GM19328 (cell line): Measurements from ENCODE around the gene PPP2R5B.
A peak's percentile ranks its signal among the peaks of the same experiment; 100 is the strongest.

Source experiments
- ATAC-seq: cut with Tn5 transposase; IDR thresholded peaks from one replicate; pipeline ENCODE4 v1.9.1; 2021; ENCODE audit warnings: mild to moderate bottlenecking, moderate library complexity; ENCODE audit not compliant: unreplicated experiment

Gene PPP2R5B

DNA sequence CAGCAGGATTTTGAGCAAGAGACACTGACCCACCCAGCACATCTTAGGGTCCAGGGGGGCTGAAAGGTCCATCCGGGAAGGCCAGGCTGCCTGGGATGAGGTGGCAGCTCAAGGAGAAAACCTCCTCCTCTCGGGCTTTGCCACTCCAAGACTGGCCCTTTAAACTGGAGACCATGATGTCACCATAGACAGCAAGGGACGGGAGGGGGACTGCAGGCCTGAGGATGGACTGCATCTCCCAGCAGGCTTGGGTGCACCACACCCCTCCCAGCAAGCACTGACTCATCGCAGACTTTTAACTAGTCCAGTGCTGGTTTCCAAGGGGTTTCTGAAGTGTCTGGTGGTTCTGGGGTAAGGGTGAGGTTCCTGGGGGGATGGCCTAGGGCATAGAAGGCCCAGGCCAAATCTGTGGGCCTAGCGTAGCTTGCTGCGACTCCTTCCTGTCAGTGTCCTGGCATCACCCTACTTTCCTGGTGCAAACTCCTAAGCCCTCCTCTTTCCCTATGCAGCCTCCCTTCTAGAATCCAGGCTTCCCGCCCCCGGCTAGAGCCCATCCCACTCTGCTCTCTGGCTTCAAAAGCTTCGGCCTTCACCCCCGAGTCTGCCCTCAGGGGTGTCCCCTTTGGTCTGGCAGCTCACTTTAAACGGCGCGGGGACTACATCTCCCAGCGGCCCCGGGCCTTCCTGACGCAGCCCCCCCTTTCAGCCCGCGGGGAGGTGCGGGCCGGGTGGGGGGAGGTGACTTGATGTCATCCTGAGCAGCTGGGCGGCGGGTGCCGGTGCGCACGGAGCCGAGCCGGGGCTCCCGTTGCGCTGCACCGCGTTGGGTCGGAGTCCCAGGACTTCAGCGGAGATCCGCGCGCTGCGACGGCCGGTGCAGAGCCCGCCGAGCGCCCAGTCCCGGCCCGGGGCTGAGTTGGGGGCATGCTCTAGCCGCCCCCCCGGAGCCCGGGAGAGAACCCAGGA lies at the start of gene PPP2R5B:
Gene PPP2R5B, plus strand, starts transcription at position 746 of the 966 bp plus-strand sequence. CDS start 1,046 bp downstream, outside the sequence.
- peak; percentile 82 for ATAC-seq

DNA sequence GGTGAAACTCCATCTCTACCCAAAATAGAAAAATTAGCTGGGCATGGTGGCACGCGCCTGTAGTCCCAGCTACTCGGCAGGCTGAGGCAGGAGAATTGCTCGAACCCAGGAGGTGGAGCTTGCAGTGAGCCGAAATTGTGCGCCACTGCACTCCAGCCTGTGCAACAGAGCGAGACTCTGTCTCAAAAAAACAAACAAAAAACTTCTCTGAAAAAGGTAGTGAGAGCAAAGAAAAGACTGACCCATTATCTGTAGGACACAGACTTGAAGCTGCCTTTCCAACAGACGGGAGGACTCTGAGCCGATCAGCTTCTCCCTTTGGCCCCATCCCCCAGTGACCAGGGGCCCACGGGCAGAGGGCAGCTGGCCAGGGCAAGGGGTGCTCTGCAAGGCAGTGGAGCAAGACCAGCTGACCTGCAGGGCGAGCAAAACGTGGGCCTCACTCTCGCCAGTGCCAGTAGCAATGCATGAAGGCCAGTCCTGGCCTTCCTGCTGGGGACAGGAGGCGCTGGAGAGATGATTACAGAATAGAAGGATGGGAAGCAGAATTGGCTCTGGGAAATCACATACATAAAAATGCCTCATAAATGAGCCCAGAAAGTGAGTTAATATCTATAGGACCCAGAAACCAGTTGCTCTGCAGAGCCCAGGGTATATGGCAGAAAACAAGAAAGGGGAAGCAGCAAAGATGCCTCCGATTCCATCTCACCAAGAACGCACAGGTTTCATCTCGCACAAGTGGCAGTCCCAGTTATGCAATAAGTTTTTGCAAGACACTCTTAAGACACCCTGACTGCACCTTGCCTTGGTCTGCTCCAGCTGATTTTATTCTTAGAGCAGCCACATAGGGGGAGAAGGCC lies 48.9 kb upstream of the PPP2R5B start:
- no peak for ATAC-seq

DNA sequence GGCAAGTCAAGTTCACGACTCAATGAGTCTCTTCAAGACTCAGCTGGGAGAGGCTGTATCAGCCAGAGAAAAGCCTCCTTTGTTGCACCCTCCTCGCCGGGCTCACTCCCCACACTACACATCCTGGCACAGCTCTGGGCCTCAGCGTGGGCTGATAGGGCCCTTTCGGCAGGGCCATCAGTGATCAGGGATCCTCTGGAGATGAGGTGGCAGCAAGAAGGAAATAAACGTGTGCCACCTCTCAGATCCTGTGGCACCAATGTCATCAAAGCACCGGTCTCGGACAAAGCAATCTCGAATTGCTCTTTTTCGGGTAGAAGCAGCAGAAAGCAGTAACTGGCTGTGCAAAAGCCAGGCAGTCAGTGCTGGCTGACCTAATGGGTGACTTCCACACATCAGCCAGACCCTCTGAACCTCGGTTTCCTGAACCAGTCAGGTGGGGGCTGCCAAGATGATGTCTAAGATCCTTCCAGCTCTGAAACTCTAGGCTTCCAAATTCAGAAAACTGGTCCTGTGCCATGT lies 48.2 kb upstream of the PPP2R5B start:
- no peak for ATAC-seq

DNA sequence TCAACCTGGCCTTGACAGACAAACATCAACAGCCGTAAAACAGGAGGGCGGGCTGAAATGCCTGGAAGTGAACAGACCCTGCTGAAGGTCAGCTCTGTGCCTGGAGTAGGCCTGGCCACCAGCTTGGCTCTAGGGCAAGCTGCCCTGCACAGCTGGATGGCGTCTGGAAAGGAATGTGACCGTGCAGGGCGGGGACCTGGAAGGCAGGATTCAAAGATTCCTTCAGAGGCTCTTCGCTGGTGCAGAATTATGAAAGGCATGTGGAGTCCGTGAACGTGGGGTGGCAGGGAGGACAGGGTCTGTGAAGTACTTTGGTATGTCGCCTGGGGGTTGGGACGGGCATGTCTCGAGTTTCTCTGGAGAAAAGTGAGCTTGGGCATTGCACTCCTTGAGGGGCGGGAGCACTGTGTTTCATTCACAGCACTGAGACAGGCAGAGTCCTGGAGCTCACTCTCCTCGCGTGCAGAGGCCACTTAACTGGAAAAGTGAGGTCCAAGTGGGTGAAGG lies 47.6 kb upstream of the PPP2R5B start:
- no peak for ATAC-seq

DNA sequence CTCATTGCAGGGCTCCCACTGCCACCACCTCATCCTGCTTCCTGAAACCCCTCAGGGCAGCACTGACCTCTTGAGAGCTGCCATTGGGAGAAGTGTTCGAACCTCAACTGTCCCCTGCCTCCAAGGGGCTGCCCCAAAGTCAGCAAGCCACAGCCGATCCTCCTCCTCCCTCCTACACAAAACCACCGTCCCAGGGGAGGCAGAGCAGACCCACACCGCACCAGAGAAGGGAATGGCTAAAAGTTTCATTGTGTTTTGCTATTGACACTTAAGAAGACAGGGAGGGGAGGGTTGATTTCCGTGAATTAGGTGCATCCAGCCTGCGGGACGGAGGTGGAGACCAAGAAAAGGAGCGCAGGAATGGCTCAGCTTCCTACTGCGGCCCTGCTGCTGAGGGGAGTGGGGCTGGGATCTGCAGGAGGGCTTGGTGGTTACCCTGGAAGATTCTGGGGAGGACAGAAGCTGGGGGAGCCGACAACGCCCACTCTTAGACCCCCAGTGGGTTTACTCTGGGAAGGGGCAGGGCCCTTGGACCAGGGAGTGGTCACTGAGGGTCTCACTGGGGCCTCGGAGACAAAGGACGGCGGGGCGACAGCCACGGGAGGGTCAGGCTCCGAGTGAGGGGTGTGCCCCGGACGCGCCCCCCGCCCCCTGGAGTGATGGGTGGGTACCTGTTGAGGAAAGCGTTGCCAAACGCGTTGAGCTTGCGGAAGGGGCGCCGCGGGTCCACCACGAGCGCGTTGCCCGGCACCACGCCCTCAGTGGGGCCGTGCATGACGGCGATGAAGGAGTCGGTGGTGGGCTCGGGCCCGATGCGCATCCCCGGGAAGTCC lies 46.9 kb upstream of the PPP2R5B start:
- no peak for ATAC-seq

DNA sequence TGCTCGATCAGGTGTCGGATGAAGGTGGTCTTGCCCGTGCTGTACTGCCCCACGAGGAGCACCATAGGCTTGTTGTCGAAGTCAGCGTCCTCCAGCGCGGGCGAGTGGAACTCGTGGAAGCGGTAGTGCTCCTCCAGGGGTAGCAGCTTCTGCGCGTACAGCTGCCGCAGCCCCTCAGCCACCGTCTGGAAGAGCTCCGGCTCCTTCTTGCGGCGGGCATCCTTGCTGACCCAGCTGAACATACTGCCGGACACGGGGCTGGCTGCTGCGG lies 46.3 kb upstream of the PPP2R5B start:
- ATAC-seq, result no peak

DNA sequence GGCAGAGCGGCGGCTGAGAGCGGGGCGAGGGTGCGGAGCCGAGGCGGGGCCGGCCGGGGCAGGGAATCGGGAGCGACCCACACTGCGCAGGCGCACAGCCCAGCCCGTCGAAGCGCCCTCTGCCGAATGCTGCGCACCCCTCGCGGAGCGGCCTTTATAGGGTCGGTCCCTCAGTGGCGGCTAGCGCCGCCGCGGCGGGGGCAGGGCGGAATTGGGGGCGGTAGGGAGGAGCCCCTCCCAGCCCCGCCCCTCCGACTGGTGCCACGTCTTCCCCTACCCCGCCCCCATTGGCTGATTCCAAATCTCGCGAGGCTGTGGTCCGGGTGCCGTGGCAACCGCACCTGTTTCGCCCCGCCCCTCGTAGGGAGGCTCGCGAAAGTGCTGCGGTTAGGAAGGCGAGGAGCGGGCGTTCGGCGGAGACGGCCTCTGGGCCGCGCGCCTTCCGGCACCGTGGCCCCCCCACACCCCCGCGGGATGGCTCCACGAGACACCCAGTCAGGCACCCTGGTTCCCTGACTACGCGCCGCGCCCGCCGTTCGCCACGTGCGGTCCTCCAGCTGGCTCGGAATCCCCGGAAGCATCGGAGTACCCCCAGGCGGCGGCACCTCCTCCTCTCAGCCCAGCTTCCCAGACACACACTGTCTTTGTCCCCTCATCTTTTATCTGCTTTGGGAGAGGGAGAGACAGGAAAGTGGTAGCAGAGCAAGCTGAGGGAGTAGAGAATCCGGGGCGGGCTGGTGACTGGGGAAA lies 45.8 kb upstream of the PPP2R5B start, which contains the start of gene EHD1:
Gene EHD1, minus strand, starts transcription at position 128 of the 750 bp plus-strand sequence. CDS start 157 bp downstream, outside the sequence.
- peak; percentile 68 for ATAC-seq

DNA sequence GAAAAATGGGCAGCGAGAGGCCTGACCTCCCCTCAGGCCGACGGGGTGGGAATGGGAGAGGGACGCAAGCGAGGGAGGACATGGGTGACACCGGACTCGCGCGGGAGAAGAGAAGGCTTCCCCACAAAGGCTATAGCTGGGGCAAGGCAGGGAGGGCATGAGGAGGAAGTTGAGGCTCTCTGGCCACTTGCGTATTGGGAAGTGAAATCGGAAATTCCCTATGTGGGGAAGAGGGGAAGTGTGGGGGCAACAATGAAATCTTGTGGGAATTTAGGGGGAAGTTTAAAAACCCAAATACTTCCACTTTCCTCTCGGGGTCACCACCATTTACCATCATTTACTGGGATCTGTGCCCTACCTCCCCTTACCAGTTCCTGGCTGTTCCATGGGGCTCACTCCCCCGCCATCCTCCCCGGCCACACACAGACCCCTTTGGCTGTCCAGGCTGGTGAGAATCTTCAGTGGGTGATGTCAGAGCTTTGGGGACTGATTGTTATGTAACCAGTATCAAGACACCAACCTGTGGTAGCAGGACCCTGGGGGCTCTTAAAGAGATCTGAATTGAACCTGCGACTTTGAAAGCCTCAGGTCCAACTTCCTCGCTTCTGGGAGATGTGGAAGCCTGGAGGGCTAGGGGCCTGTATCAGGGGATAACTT lies 45.1 kb upstream of the PPP2R5B start:
- ATAC-seq, result no peak

DNA sequence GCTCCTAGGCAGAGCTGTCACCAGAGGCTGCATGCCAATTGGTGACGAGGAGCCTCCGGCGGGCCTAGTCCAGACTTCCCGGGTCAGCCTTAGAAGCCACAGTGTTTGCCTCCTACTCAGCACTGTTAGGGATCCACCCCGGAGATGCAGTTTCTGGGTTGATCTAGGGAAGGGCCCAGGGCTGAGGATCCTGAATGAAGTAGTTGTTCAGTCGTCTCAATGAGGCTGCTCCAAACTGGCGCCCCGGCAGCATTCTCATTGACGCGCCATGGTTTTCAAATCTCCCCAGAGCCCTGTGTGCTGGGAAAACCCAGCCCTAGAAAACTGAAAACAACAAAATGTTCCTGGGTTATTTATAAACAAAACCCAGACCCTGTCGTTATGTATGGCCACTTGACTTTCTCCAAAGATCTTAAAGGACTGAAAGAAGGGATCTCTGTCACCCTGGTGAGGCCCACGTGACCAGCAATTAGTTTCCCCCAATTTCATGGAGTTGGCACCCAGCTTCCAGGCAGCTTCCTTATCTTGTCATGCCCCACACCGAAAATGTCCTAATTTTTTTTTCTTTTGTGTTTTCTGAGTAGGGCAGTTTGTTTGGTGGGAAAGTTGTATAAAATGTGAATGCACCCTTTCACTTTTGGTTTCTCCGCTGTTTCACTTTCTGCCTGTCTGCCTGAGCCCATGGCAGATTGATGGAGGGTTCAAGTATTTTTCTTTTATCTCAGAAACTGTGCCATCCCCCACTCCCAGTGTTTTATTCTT lies 44.1 kb upstream of the PPP2R5B start:
- no peak for ATAC-seq

DNA sequence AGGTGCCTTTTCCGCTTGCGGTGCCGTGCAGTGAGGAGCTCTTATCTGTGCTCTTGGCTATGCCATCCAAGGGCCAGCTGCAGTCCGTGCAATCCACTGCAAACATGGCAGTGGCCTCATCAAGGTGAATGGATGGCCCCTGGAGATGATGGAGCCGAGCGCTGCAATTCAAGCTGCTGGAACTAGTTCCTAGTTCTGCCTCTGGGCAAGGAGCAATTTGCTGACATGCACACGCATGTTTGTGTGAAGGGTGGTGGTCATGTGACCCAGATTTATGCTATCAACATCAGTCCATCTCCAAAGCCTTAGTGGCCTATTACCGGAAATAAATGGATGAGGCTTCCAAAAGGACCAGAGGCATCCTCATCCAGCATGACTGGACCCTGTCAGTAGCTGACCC lies 43.0 kb upstream of the PPP2R5B start:
- no peak for ATAC-seq

DNA sequence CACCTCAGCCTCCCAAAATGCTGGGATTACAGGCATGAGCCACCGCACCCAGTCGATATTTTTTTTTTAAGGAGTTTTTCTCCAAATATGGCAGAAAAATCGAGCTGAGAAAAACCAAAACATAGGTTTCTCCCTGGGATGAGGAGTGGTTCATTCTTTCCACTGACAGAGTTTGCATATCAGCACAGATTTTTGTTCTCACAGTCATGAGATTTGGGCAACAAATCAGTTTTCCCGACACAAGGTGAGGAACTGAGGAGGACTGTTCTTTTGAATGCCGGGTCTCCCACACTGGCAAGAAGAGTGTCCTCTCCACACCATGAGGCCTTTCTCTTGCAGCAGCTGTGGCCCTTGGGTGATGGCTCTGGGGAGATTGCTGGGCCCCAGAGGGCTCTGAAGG lies 42.2 kb upstream of the PPP2R5B start:
- no peak for ATAC-seq

DNA sequence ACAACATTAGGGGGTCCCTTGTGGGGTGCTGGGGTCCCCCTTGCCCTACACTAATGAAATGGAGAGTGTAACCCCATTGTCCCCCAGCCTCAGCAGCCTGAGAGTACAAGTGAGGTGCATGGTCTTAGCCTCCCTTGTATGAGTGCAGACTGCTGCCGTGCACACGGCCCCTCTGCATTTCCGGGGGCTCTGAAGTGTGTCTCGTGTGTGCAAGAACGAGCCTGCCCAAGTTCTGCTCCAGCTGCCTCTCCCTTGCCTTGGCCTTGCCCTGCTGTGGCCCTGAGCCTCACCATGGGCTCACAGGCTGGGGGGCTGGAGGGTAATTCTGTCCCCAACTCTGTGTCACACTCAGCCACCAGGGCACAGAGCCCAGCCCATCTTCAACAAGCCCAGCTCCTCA lies 40.9 kb upstream of the PPP2R5B start:
- no peak for ATAC-seq

DNA sequence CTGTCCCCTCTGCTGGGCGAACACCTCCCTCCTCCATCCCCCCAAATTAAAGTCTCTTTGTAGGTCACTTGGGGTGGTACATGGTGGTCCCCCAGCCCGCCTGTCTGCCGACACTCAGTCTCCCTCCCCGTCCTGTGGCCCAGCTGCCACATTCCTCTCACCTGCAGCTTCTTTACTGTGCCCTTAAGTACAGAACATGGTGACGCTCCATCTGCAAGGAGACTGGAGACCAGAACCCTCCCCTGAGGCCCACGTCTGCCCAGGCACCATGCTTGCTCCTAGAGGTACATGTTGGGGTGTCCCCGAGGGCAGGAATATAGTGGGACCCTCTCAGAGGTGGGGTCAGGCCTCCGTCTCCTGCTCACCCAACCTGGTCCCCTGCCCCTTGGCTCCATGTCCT lies 40.5 kb upstream of the PPP2R5B start:
- ATAC-seq, result no peak

DNA sequence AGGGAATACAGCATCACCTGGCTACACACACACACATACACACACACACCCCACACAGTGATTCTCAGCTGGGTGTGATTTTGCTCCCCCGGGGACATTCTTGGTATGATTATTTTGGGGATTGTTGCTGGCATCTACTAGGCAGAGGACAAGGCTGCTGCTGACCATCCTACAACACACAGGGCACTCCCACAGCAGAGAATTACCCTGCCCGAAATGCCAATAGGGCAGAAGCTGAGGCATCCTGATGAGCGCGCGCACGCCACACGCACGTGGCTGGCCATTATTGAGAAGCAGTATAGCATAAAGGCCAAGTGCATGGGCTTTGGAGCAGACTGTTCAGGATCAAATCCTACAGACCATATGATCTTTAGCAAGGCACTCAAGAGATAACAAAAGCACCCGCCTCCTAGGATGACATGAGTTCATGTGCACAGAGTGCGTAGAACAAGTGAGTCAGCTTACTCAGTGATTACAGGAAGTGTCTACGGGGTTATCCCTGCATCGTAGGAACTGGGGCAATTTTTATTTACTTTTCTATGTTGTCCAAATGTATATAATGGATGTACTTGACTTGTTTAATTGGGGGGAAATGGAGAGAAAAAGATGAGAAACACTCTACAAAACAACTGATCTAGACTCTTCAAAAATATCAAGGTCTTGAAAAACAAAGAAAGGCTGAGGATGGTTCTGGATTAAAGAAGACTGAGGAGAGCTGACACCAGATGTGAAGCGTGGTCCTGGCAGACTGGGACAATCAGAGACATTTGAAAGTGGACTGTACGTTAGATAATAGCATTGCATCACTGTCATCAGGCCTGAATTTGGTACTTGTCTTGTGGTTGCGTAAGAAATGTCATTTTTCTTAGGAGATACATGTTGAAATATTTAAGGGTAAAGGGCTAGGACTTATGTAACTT lies 38.9 kb upstream of the PPP2R5B start:
- ATAC-seq, result no peak

DNA sequence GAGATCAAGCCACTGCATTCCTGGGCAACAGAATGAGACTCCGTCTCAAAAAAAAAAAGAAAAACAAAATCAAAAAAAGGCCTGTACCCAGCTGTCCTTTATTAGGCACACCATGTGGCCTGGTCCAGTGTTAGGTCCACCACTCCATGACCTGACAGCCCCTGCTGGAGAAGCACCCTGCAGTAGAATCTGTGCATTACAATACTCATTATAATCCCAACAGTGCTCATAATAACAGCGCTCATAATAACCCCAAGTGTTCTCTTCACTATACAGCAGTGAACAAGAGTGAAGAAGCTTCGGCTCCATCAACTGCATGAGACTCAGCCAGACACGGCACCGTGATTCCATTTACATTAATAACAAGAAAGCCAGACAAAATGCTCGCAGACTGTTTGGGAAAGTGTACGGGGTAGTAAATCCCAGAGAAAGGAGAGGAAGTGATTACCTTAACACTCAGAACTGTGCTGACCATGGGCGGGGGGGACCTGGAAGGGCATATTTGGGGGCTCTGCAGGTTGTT lies 37.2 kb upstream of the PPP2R5B start:
- no peak for ATAC-seq

DNA sequence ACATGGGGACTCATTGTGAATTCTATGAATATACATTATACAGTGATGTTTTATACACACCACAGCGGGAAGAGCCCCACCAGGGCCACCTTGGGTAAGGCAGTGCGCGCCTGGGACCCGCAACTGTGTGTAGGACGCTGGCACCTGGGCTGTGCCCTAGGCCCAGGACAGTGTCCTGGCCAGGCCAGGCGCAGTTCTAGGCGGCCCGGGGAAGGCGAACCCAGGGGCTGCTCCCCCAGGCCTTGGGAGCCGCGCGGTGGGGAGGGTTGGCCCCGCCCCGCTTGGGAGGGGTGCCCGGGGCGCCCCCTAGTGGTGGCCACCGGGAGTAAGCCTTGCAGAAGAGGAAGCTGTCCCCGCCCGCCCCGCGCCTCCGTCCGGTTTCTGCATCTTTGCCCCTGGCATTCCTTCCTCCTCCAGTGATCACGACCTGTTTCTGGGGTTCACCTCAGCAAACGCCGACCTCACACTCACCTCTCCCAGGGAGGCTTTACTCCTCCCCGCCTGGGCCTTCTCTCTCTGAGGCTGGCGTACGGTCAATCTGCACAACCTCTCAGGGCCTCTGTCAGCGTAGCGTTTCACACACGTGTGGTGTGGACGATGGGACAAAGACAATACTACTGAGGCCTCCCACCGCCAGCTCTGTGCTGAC lies 36.6 kb upstream of the PPP2R5B start:
- peak; percentile 65 for ATAC-seq

DNA sequence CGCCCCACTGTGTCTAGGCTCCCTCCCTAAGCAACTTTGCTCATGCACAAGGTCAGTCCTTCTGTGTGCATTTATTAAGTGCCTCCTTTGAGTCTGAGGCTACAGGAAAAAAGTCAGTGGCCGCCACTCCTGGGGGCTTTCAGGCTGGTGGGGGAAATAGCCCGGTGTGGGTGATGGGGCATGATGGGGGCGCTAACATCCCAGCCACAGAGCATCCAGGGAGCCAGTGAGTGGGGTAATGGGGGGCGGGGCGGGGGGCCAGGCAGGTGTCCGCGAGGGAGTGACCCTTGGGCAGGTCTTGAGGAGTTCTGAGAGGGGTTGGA lies 36.1 kb upstream of the PPP2R5B start:
- no peak for ATAC-seq
